HG03066 (cell line): Measurements from ENCODE around the gene SMOC1.

Experiments
- ATAC-seq: cut with Tn5 transposase; IDR thresholded peaks from one replicate; pipeline ENCODE4 v1.9.1; 2021; ENCODE audit warnings: low read depth; ENCODE audit not compliant: unreplicated experiment

The SMOC1 gene

DNA sequence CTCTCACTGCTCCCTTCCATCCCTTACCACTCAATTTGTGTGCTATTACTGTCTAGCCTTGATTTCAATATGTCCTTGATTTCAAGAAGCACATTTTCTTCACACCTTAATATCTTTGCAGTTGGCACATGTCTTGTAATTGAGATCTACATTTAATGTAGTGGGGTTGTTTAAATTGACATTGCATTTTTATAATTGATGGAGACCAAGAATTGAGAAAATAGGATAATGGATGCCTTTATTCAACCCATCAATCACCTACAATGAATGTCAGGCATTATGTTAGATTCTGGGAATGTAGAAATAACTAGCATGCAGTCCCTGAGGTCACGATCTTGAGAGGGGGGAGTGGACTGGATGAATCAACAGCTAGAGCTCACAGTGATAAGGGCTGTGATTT lies 94.6 kb downstream of the SMOC1 start:
- no peak for ATAC-seq

DNA sequence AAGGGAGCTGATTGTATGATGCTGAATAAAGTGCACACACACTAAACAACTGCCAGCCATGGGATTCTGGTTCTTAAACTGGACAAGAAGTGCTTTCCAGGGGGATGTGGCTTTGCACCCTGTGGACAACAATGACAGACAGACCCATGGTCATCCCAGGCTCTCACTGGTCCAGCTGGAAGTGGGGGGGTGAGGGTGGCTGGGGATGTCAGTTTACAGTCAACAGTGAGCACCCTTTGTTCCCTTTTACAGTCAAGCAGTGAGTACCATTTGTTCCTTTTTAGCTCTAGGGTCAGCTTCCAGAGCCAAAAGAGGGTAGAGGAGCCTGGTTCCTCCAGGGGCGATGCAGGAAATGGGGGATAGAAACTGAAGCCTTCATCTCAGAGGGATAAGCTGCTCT lies 100.7 kb downstream of the SMOC1 start:
- no peak for ATAC-seq

DNA sequence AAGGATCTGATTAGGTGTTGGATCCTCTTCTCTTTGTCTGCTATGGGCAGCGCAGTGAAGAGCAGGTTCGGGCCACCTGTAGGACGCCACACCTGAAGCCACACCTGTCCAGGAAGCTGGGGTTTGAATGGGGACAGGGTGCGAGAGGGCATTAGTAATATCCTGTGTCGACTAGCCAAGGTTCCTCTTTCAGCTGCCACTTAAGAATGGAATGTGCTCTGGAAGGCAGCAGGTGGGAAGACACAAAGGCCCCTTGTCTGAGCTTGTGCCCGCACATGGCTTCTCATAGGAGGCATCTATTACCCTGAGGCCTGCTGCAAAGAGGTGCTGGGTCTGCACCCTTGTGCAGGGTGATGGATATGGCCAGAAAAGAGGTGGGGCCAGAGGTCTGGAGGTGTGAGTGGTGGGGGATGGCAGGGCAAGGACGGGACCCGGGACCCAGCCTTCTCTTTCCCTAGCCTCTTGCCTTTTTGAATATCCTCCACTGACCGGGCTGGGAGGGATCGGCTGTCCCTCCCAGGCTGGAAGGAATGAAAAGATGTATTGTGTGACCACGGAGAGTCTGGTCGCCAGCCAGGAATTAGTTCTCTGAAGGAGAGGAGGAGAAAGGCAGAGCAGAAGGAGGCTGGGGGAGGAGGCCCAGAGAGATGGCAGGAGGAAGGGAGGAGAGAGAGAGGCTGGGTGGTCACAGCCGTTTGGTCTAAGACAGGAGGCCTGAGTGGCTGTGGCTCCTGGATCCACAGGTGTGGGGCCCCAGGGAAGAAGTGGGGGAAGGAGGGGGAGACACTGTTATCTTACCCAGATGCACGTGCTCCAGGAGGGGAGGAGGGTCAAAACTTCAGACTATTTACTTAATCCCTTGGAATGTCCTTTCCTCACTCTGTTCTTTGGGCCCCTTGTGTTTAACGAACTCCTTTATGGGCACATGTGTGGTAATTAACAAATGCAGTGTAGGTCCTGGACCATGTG lies 101.5 kb downstream of the SMOC1 start:
- ATAC-seq, result no peak

DNA sequence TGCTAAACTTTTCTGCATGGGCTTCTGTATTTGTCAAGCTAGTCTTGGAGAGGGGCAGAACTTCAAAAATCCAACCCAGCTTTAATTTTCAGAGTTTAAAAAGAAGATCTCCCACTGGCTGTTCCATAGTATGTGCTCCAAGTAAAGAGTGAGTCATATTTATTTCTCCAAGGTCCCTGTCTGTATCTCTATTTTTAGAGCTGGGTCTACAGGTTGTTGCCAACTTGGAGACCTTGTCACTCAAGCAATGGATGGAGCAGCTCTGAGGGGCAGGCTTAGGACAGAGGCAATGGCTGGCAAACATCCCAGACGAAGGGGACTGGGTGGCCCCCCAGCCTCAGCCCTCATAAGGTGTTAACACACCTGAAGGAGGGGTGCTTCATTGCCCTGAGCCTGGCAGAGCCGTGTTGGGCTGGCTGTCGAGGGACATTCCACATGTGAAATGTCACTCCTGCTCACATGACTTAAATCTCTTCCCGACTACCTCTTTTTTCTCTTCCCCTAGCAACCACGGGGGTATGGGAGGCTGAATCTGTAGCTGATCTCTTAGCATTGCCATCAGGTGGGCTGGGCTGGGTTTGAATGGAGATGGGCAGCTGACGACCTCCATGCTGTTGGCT lies 103.1 kb downstream of the SMOC1 start:
- no peak for ATAC-seq

DNA sequence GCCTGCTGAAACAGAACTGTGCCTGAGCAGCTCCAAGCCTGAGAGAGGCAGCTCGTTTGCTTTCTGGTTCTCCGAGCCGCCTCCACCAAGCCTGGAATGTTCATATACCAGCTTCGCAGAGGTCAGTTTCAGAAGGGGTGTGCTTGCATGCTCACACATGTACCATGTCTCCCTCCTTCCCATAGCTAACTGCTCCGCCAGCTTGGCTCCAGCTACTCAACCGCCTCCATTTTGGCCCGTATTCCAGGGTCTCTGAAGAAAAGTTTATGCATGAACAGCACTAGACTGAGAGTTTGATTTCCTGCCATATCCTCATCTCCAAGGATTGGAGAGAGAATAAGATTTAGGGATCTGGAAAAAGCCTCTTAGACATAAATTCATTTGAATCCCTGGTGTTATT lies 103.7 kb downstream of the SMOC1 start:
- ATAC-seq, result no peak

DNA sequence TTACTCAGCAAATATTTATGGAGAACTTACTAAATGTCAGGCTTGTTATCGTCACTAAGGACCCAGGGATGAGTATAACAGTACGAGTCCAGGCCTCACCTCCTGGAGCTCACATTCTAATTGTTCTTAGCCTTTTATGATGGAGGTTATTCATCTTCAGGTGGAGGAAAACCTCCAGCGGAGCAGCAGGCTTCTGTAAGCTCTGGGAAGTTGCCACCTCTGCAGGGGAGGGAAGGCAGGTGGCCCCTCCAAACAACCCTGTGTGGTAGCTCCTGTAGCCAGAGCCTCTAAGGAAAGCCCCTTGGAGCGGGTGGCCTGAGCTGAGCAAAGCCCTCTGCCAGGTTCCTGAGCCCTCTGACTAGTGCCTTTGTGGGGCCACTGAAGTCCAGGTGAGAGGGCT lies 104.1 kb downstream of the SMOC1 start:
- ATAC-seq, result no peak

DNA sequence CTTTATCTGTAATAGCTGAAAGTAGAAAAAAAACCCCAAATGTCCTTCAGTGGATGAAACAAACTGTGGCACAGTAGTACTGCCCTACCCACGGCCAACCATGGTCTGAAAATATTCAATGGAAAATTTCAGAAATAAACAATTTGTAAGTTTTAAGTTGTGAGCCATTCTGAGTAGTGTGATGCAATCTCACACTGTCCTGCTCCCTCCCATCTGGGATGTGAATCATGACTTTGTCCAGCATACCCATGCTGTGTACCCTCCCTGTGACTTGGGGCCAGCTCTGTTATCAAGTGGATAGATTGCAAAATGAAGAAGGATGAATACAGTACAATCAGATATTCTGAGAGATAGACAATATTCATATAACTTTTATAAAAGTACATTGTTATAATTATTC lies 106.2 kb downstream of the SMOC1 start:
- no peak for ATAC-seq

DNA sequence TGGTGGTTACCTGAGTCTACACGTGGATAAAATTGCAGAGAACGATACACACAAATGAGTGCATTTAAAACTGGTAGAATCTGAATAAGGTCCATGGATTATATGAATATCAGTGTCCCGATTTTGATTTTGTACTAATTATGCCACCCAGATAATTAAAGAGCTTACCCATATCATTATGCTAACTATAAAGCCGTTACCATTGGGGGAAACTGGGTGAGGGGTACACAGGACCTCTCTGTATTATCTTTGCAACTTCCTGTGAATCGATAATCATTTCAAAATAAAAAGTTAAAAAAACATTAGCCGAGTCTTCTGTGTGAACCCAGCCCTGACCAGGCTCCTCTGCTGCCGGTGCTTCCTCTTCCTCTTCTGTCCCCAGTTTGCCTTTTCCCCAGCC lies 107.1 kb downstream of the SMOC1 start:
- no peak for ATAC-seq

DNA sequence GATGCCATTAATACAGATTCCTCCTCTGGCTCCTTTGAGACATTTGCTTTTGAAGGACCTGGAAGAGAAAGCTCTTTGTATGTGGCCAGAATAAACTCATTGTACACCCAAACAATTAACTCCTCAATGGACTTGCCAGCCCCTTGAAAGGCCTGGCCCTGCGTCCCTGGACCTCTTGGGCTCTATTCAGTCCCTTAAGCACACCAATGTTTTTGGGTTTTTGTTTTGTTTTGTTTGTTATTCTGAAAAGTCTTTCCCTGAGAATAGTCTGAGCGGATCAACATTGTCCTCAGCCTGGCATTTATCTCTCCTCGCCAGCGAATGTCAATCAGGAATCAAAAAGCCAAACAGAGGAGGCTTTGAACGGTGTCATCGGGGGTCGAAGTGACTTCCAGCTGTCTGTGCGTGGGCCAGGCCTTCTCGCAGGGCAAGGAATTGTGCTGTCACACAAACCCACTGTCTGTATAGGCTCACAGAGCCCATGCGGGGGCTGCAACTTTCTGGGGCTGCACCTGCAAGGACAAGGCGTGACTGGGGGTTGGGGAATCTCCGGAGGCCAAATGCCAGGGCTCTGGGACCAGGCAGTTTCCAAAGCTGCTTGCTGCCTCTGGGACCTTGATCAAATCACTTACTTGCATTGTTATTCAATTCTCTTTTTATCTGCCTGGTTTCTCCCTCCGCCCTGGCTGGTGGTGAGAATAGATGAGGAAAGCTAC lies 108.3 kb downstream of the SMOC1 start:
- no peak for ATAC-seq

DNA sequence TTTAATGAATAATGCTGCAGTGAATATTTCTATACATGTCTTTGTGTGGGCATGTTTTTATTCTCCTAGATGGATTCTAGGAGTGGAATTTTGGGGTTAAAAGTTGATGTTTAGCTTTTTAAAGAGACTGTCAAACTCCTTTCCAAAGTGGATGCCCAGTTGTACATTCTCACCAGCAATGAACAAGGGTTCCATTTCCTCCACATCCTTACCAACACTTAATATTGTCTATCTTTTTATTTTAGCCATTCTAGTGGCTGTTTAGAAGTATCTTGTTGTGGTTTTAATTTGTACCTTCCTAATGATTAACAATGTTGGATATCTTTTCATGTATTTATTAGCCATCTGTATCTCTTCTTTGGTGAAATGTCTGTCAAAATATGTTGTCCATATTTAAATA lies 109.8 kb downstream of the SMOC1 start:
- ATAC-seq, result no peak

DNA sequence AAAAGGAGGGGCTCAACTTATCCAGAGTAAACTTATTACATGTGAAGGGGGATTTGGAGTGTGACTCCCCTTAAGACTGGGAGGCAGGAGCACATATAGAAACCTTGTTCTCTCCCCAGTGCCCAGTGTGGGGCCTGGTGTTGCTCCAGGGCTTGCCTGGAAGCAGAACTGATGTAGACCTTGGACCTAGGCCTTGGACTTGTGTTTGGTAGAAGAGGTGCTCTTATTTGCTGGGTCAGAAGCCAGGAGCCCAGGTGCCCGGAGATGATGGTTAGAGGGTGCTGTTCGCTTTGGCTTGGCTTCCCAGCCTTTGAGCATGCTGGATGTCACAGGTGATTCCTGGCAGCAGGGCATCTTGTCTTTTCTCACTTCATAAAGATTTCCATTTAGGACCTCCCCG lies 110.4 kb downstream of the SMOC1 start:
- ATAC-seq, result no peak

DNA sequence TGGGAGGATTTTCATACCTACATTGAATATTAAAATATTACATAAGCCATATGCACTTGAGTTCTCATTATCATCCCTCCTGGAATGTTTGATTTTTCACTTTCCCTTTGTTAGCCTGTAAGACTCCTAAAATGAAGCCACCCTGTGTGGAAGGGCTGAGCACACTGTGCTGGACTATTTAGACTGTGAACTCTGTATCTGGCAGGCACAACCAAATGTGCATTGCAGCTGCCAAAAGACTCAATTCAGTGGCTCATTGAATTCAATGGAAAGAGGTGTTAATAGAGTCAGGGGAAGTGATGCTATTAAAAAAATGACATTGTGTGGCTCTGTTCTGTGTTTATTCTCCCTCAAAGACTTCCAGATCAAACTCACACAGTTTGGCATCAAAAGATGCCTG lies 111.1 kb downstream of the SMOC1 start:
- ATAC-seq, result no peak

DNA sequence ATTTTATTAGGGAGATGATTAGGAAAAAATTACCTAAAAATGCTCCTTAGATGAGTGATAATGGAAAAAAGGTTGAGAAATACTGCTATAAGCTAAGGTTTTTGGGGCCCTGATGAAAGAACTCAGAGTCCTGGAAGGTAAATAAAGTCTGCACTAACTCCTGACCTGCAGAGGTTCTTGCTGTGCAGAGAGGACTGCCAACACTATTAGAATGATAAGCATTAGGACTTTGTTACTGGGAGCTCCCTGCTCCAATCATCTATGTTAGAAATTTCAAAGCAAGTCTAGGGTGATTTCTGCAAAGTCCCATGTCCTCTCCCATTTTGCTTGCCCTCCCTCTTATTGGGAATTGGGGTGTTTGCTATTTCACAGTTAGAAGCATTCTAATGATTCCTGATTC lies 112.2 kb downstream of the SMOC1 start:
- no peak for ATAC-seq

DNA sequence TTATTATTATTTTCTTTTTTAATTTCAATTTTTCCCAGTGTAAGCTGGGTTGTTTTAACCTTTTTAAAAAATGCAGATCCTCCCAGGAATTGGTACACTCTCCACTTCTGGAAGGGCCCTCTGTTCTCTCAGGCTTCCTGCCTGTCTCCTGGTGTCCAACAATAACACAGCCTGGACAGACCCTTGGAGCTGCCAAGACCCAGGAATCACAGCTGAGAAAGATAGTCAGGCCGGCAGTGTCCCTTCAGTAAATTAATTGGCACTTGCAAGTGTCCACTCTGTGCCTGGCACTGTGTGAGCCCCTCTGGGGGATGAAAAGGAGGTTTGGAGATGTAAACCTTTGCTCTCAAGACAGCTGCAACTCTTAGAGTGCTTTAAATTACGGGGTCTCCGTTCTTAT lies 113.3 kb downstream of the SMOC1 start:
- no peak for ATAC-seq

DNA sequence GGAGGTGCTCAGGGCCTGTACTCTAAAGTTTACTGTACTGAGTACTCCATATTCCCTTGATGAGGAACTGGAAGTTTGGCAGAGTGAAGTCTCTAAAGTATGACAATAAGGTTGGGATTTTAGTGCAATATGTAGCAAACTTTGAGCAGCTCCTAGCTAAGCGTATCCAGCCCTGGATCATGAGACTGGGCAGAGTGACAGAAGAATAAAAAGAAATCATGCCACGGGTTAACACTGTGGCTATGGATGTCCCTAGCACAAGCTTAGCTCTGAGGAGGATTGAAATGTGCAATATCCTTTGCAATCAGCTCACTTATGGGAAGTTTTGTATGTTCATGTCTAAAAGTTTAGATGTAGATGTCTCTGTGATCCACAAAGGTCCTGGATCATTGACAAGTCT lies 114.1 kb downstream of the SMOC1 start:
- no peak for ATAC-seq

DNA sequence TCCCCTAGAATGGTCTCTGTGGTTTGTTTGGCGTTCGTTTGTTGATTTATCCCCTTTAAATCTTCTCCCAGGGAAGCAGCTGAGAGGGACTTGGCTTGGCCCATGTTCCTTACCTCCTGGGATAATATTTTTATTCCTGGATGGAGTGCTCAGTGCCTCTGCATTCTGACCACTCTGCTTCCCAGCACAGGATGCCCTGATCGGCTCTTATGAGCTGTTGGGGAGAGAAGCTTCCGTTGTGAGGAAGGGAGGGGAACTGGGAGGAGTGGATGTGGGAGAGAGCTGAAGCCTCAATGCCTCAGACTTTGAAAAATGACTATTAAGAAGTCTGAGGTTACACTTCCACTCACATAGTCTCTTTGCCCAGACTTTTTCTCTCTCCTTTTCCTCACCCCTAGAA lies 114.8 kb downstream of the SMOC1 start:
- ATAC-seq, result no peak

DNA sequence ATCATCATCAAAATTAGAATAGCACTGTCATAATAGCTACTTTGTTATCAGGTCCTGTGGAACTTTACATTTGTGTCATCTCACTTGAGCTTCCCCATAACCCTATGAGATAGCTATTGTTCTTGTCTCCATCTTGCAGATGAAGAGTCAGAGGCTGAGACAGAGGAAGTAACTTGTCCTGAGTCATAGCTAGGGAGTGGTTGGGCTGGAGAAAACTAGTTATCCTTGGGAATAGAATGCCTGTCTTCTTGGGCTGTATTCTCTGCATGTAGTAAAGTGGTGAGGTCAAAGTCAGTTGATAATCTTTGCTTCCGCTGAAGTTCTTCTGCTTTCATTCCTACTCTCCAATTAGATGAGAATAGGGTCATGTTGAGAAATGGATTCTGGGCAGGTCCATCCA lies 117.0 kb downstream of the SMOC1 start:
- ATAC-seq, result no peak

DNA sequence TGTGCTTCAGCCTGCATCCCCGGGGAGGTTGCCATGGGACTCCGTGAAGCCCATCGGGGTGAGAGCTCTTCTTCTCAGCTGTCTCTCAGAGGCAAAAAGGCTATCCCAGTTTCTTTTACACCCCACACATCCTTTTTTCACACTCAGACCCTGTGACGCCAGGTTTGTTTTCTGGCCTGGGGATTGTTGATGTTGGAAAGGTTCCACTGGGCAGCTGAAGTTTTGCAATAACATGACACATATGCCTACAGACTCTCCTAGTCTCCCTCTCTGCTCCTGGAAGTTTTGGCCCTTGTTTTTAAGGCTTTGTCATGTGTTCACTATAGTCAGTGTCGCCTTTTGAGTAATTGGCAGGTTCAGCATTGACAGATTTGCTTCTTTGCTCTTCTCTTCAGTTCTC lies 118.6 kb downstream of the SMOC1 start:
- no peak for ATAC-seq

DNA sequence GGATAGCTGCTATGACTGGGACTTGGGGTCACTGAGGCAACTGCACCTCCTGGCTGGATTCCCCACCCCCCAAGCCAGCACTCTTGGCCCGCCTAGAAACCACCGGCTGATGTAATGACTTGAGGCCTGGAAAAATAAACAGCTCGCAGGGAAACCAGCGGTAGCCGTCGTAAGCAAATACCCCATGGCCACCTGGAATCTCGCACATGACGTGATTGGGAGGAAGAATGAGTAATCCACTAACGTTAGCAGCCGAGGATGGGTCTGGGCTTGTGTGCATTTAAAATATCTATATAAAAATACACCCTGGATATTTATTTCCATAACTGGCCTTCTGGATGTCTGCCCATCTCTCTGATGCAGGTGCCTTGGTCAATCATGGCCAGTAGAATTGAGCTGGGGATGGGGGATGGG lies 120.1 kb downstream of the SMOC1 start:
- no peak for ATAC-seq

DNA sequence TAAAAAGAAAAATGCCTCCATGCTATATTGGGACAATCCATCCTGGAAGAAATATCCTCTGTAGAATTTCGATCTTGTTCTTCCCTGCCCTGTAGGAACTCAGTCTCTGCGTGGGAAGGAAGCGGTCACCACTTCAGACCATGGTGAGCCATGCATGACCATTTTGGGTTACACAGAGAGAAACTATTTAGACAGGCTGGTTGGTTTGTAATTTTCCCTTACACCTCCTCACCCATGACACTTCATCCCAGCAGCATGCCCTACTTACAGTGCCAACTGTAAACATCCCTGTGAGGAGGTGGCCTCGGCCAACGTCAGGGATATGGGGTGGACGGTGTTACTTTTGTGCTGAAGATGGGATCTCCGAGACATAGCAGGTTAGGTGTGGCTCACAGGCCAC lies 121.4 kb downstream of the SMOC1 start:
- ATAC-seq, result no peak

DNA sequence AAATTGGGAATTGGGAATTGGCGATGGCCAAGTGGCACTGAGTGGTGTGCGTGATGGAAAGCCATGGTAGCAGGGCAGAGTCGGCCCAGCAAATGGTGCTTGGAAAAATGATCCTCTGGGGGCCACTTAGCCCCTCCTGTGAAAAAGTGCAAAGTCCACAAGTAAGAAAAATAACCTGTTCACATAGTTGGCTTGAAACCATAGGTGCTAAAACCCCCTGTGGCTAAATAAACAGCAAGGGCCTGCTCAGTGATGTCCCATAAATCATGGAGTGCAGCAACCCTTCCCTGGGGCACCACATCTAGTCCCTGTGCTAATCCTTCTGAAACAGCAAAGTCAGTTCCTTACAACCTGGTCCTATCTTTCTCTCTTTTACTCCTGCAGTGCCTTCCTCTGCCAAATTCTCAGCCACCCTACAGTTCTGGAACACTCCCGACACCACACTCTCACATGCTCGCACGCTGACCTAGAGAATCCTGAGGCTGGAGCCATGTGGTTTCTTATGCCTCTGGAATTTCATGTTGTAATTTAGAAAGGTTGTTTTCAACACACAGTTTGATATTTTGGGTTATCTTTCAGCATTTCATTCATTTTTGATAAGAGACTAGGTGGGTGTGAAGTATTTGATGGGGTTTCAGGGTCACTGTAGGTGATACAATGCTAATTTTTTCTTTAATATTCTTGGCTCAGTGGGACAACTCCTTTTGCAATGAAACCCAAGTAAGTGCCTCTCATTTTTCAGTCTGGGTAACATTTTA lies 123.6 kb downstream of the SMOC1 start:
- no peak for ATAC-seq
